GM10248 (cell line): ENCODE results near the gene RTP2.

ENCODE experiments used
- CTCF ChIA-PET: fragments of 300-600 bp; sonication (Branson Sonifier 250); formaldehyde crosslinking; extraction: SDS; loops from one replicate; lab custom pipeline; 2021; ENCODE audit warnings: antibody characterized with exemption; lab: Yijun Ruan, JAX
- POLR2A ChIA-PET: fragments of 350-650 bp; sonication (Branson Sonifier 250); formaldehyde crosslinking; extraction: SDS; loops from one replicate; lab custom pipeline; 2020; ENCODE audit warnings: antibody characterized with exemption; lab: Yijun Ruan, JAX
- DNase-seq: peaks from one replicate; pipeline ENCODE4 v3.0.0; 2012; ENCODE audit errors: extremely low spot score
- CTCF ChIP-seq: IDR thresholded peaks from 2 replicates; pipeline ENCODE4 v1.5.1; 2012; ENCODE audit warnings: mild to moderate bottlenecking, low read depth; ENCODE audit errors: extremely low read depth, missing control alignments, control extremely low read depth

Gene RTP2

GRCh38 chr3:187735383-187735782 is 33.0 kb upstream of the RTP2 start:
- ChIA-PET POLR2A (no interaction called here), CTCF (interaction anchor here (0.8 to 11.9 kb wide), 5 partner anchors 10 to 1411 kb away, joined by 3 to 530 read pairs (median 4); partner anchors contain the start of gene BCL6)
- TF ChIP-seq CTCF, result no peak
- no peak for DNase-seq

GRCh38 chr3:187734841-187735240 is 32.5 kb upstream of the RTP2 start:
- DNase-seq, result no peak
- ChIA-PET POLR2A (no interaction called here), CTCF (interaction anchor here (0.8 to 11.9 kb wide), 6 partner anchors 11 to 1220 kb away, joined by 3 to 530 read pairs (median 4); partner anchors contain the start of gene BCL6)
- no peak for TF ChIP-seq CTCF

GRCh38 chr3:187733371-187733770 is 31.0 kb upstream of the RTP2 start:
- POLR2A ChIA-PET, result interaction anchor here (0.6 kb wide), 1 partner anchor 365 kb away, joined by 7 read pairs; no protein-coding TSS in a partner anchor

GRCh38 chr3:187729598-187729997 is 27.2 kb upstream of the RTP2 start:
- ChIA-PET POLR2A (no interaction called here), CTCF (interaction anchor here (1.0 to 11.9 kb wide), 6 partner anchors 9 to 1225 kb away, joined by 3 to 530 read pairs (median 8); no protein-coding TSS in a partner anchor)
- no peak for DNase-seq
- no peak for TF ChIP-seq CTCF

More at GRCh38 chr3:187733371-187733770, 31.0 kb upstream of the RTP2 start:
- CTCF ChIA-PET, result interaction anchor here (1.4 to 11.9 kb wide), 3 partner anchors 13 to 1221 kb away, joined by 3 to 530 read pairs (median 4); no protein-coding TSS in a partner anchor
- no peak for DNase-seq
- TF ChIP-seq CTCF, result no peak

- CTCF ChIA-PET, result interaction anchor here (1.0 to 3.8 kb wide), 4 partner anchors 10 to 14 kb away, joined by 3 to 42 read pairs (median 7); no protein-coding TSS in a partner anchor
- TF ChIP-seq CTCF, result no peak
- DNase-seq, result no peak
- POLR2A ChIA-PET, result no interaction called here
Observed at GRCh38 chr3:187728940-187729583, 26.7 kb upstream of the RTP2 start.

- no peak for DNase-seq
- ChIA-PET POLR2A (no interaction called here), CTCF (interaction anchor here (1.0 to 3.8 kb wide), 4 partner anchors 10 to 15 kb away, joined by 3 to 42 read pairs (median 4); no protein-coding TSS in a partner anchor)
- TF ChIP-seq CTCF, result no peak
Observed at GRCh38 chr3:187728248-187728647, 25.9 kb upstream of the RTP2 start.
